GM12878 (cell line): ENCODE results near the gene ANKRD1. TPM values are rescaled to one million over a fixed set of nuclear protein-coding genes. Genes with fewer than 3 reads are reported as not detected.

Source experiments
- ATAC-seq: fragments of 200-7000 bp; cut with Tn5 transposase; 3 replicates; pipeline ENCODE4 v1.9.1; 2020; ENCODE audit warnings: mild to moderate bottlenecking, moderate library complexity
- BruUV-seq: library from RNA; stranded (reverse); fragments of 400-500 nt; replicated peaks from 2 replicates; lab custom pipeline; 2021; lab: Mats Ljungman, UMichigan
- CTCF ChIA-PET: fragments of 300-600 bp; sonication (Branson Sonifier 250); formaldehyde crosslinking; extraction: SDS; loops from one replicate; lab custom pipeline; 2021; ENCODE audit warnings: inconsistent platforms; lab: Yijun Ruan, JAX
- POLR2A ChIA-PET: fragments of 350-600 bp; formaldehyde crosslinking; extraction: SDS; loops from one replicate; lab custom pipeline; 2021; ENCODE audit warnings: inconsistent platforms; lab: Charles Lee
- RAD21 ChIA-PET: fragments of 300-600 bp; sonication (Branson Sonifier 250); formaldehyde crosslinking; loops from one replicate; lab custom pipeline; 2023; ENCODE audit warnings: antibody characterized with exemption; ENCODE audit not compliant: unreplicated experiment; lab: Charles Lee
- SMC1A ChIA-PET: fragments of 300-600 bp; sonication (Branson Sonifier 250); formaldehyde crosslinking; loops from one replicate; lab custom pipeline; 2023; ENCODE audit not compliant: unreplicated experiment, uncharacterized antibody; lab: Charles Lee
- DNase-seq: peaks from one replicate; pipeline ENCODE4 v3.0.0-alpha.2; 2011; ENCODE audit warnings: low read depth, low spot score
- FAIRE-seq: peaks from 3 replicates; lab custom pipeline; 2011; peaks lifted over from hg19 to GRCh38; lab: Jason Lieb, UNC
- H2AFZ ChIP-seq: 2 replicates; pipeline ENCODE4 v1.6.0; 2011; ENCODE audit warnings: low read depth, low read length, control low read depth; ENCODE audit not compliant: control insufficient read depth
- H3K27ac ChIP-seq: 2 replicates; pipeline ENCODE4 v1.5.1; 2011; ENCODE audit warnings: control low read depth; ENCODE audit not compliant: control insufficient read depth, insufficient read depth
- H3K27me3 ChIP-seq, 2 experiments: replicated peaks in 1 of 2; 2 replicates each; pipeline versions ENCODE4 v1.6.0 to v1.6.1; 2011; ENCODE audit warnings: low read length in 1 of 2; ENCODE audit not compliant: control insufficient read depth in 2 of 2, insufficient read depth in 2 of 2
- H3K36me3 ChIP-seq, 2 experiments: 2 replicates each; pipeline ENCODE4 v1.5.1; 2011; ENCODE audit warnings: low read length in 1 of 2; ENCODE audit not compliant: control insufficient read depth in 2 of 2, insufficient read depth in 2 of 2
- H3K4me1 ChIP-seq: 2 replicates; pipeline ENCODE4 v1.6.1; 2011; ENCODE audit warnings: mild to moderate bottlenecking, low read length, moderate library complexity, mixed read lengths; ENCODE audit not compliant: control insufficient read depth, insufficient read depth
- H3K4me2 ChIP-seq: 2 replicates; pipeline ENCODE4 v1.6.0; 2011; ENCODE audit warnings: control low read depth; ENCODE audit not compliant: control insufficient read depth, insufficient read depth
- H3K4me3 ChIP-seq: fragments of 200-600 bp; sonication (generic); 2 replicates; pipeline ENCODE4 v1.5.1; 2016
- H3K79me2 ChIP-seq: 2 replicates; pipeline ENCODE4 v1.6.0; 2011; ENCODE audit warnings: low read length; ENCODE audit not compliant: control insufficient read depth, insufficient read depth
- H3K9ac ChIP-seq: 2 replicates; pipeline ENCODE4 v1.8.0; 2011; ENCODE audit warnings: low read length, control low read depth, mixed read lengths; ENCODE audit not compliant: control insufficient read depth, insufficient read depth
- H3K9me3 ChIP-seq: replicated peaks from 3 replicates; pipeline ENCODE4 v1.5.1; 2011; ENCODE audit warnings: mild to moderate bottlenecking, low read length; ENCODE audit not compliant: control insufficient read depth, insufficient read depth
- H4K20me1 ChIP-seq: 2 replicates; pipeline ENCODE4 v1.6.0; 2011; ENCODE audit not compliant: control insufficient read depth, insufficient read depth
- CREB1 ChIP-seq: IDR thresholded peaks from 2 replicates; pipeline ENCODE4 v1.6.1; 2012; ENCODE audit warnings: low read depth, mild to moderate bottlenecking, inconsistent platforms
- CUX1 ChIP-seq: IDR thresholded peaks from 2 replicates; pipeline ENCODE4 v1.6.1; 2012; ENCODE audit warnings: improper control_type of control experiment, low read depth, low read length; ENCODE audit not compliant: insufficient replicate concordance
- E4F1 ChIP-seq: fragments of 450-650 bp; IDR thresholded peaks from 2 replicates; pipeline ENCODE4 v1.6.1; 2018; ENCODE audit warnings: borderline replicate concordance, mild to moderate bottlenecking; ENCODE audit not compliant: partially characterized antibody
- ESRRA ChIP-seq: IDR thresholded peaks from 2 replicates; pipeline ENCODE4 v1.6.1; 2012; ENCODE audit warnings: mild to moderate bottlenecking, low read length, improper control_type of control experiment
- KAT2A ChIP-seq: conservative IDR thresholded peaks from 2 replicates; pipeline ENCODE4 v1.6.1; 2011; ENCODE audit warnings: low read depth, low read length; ENCODE audit not compliant: control insufficient read depth
- PKNOX1 ChIP-seq: fragments of 450-650 bp; IDR thresholded peaks from 2 replicates; pipeline ENCODE4 v1.6.1; 2016; ENCODE audit warnings: mild to moderate bottlenecking
- USF1 ChIP-seq: IDR thresholded peaks from 2 replicates; pipeline ENCODE4 v1.6.1; 2011; ENCODE audit warnings: borderline replicate concordance, low read depth, mild to moderate bottlenecking, moderate library complexity, mixed read lengths, low read length; ENCODE audit not compliant: insufficient read depth; ENCODE audit errors: extremely low read length
- ZBTB40 ChIP-seq: fragments of 450-650 bp; IDR thresholded peaks from 2 replicates; pipeline ENCODE4 v1.6.1; 2016; ENCODE audit warnings: mild to moderate bottlenecking, moderate library complexity, borderline replicate concordance
- WGBS: methylation state at CpG from one replicate; pipeline ENCODE4 v1.1.6; 2016; ENCODE audit warnings: low lambda C conversion rate; ENCODE audit not compliant: insufficient replicate concordance, insufficient coverage; ENCODE audit errors: missing lambda C conversion rate; 5-methylcytosine and 5-hydroxymethylcytosine counted together
- in situ Hi-C: fragments of 300-500 bp; cut with MboI; formaldehyde crosslinking; loops from 9 replicates; pipeline ENCODE4 v1.14.3; 2018; ENCODE audit warnings: mixed read lengths
- intact Hi-C: fragments of 100-400 bp; cut with micrococcal nuclease; formaldehyde crosslinking; loops from one replicate; pipeline ENCODE4 v1.14.2; 2022; ENCODE audit not compliant: unreplicated experiment
- polyA plus RNA-seq, 11 experiments: library from polyadenylated mRNA; depleted of rRNA in 4 of 11; unstranded in 6 of 11; stranded (reverse) in 5 of 11; fragments of >200 nt; fragmentation: Nextera tagmentation in 4 of 11; fragmentation: Illumina TruSeq in 1 of 11; extraction: Ambion mirVana in 4 of 11; extraction: Trizol in 1 of 11; gene quantifications; 1 replicate in 1 of 11; 2 replicates in 10 of 11; pipeline versions ENCODE4 v1.2.1 to v1.2.3, GENCODE V29; 2011 to 2016; ENCODE audit warnings: inconsistent platforms in 2 of 11, missing spikeins in 2 of 11, low read depth in 1 of 11
- total RNA-seq, 4 experiments: library from RNA; depleted of rRNA in 3 of 4; stranded (reverse); fragments of >200 nt in 3 of 4; fragmentation: Illumina TruSeq in 1 of 4; extraction: Trizol in 1 of 4; gene quantifications; 2 replicates each; pipeline versions ENCODE4 v1.2.1 to v1.2.3, GENCODE V29; 2013 to 2021

Gene ANKRD1
- total and polyA plus RNA-seq, 10 of the 15 experiments (the other 5 are each of a cell fraction or from before 2014, with no cell fraction given): not detected

GRCh38 chr10:90884431-90884830 lies 36.5 kb downstream of the ANKRD1 start:
- CTCF ChIA-PET: interaction anchor here (0.8 to 1.5 kb wide), 5 partner anchors 13 to 412 kb away, joined by 3 to 6 read pairs (median 4); partner anchors contain the start of gene RPP30
- H4K20me1 ChIP-seq: no peaks in the 10 kb centered on the region
- H3K4me2 ChIP-seq: no peak overlapping the region
- H3K79me2 ChIP-seq: no peaks in the 10 kb centered on the region
- H3K36me3 ChIP-seq: peaks cover 5 to 25% of the 10 kb centered on the region in 2 experiments
- SMC1A ChIA-PET: interaction anchor here (1.1 to 1.2 kb wide), 2 partner anchors 10 to 13 kb away, joined by 4 to 6 read pairs; partner anchors contain the start of gene RPP30
- no peaks in the 10 kb centered on the region for H3K27me3 ChIP-seq
- 99% methylated on average over 3 of the region's 3 CpGs for WGBS
- POLR2A ChIA-PET: interaction anchor here (0.6 kb wide), 1 partner anchor 50 kb away, joined by 3 read pairs; no protein-coding TSS in a partner anchor
- H3K9me3 ChIP-seq: no peaks in the 10 kb centered on the region
- ATAC-seq (no peak), DNase-seq (no peak), FAIRE-seq (no peak)
- RAD21 ChIA-PET: no interaction called here
- H3K27ac ChIP-seq: no peak overlapping the region
- no TSS peak for BruUV-seq
- no peaks in the 10 kb centered on the region for H3K4me1 ChIP-seq
- no peak overlapping the region for H3K9ac ChIP-seq
- H3K4me3 ChIP-seq: no peak overlapping the region
- intact Hi-C loops: loop anchor here (10.0 kb wide), 1 partner anchor 750 kb away; the partner anchor contains the start of gene PPP1R3C
- H2AFZ ChIP-seq: no peak overlapping the region
- in situ Hi-C loops: loop anchor here (25.0 kb wide), 1 partner anchor 1028 kb away; the partner anchor contains the start of genes BTAF1 and FGFBP3
- TF ChIP-seq KAT2A (no peak), E4F1 (no peak), CREB1 (no peak), PKNOX1 (no peak), ZBTB40 (no peak), USF1 (no peak), CUX1 (no peak), ESRRA (no peak)
